Transverse colon (tissue), 4 donors: ENCODE data around the gene SLC25A48.

Source experiments
- CTCF ChIP-seq, 5 experiments: fragments of 200-600 bp in 3 of 5; fragments of 450-650 bp in 2 of 5; sonication (generic) in 3 of 5; IDR thresholded peaks; 1 replicate in 2 of 5; 2 replicates in 3 of 5; pipeline ENCODE4 v1.5.1; 2016 to 2017; ENCODE audit warnings: antibody characterized with exemption in 5 of 5, inconsistent platforms in 3 of 5, mild to moderate bottlenecking in 2 of 5, moderate library complexity in 1 of 5
- POLR2AphosphoS5 ChIP-seq, 3 donors: sonication (generic); formaldehyde crosslinking; IDR thresholded peaks; one replicate each; pipeline ENCODE4 v1.6.1; 2016; ENCODE audit warnings: antibody characterized with exemption in 3 of 3

GRCh38 chr5:135864503-135865435, 30.3 kb downstream of the SLC25A48 start:
- TF ChIP-seq CTCF (IDR thresholded peaks at IDR 0.05) (no peak), POLR2AphosphoS5 (IDR thresholded peaks at IDR 0.05) (no peak)
